ENCODE data around the gene ABCG5.

Gene ABCG5

DNA sequence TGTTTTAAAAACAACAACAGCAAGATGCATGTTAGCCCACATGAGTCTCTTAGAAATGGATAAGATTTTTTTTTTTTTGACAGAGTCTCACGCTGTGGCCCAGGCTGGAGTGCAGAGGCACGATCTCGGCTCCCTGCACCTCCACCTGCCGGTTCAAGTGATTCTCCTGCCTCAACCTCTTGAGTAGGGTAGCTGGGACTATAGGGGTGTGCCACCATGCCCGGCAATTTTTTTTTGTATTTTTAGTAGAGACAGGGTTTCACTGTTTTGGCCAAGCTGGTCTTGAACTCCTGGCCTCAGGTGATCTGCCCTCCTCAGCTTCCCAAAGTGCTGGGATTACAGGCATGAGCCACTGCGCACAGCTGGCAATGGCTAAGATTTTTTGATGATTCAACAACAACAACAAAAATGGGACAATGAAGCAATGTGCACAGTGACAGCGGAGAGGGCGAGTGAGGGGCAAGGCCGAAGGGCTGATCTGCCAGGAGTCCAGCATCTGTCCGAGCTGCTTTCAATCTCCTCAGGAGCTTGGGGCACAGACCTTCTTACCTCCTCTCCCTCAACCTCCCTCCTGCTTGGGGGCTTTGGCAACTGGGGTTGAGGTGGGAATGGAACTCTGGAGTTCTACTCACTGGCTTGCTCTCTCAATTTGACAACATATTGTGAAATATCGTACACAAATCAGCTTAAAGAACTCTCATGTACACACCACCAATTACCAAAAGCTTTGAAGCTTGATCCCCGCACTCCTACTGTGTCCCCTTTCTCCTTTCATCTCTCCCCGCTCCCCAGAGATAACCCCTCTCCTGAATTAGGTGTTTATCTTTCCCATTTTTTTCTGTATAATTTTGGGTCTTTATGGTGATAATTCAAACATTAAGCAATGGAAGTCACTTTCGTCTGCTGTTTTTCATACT lies 3.6 kb upstream of the ABCG5 start:
- no peak for DNase-seq (ENCODE audit: low read depth in 2 of 2)

DNA sequence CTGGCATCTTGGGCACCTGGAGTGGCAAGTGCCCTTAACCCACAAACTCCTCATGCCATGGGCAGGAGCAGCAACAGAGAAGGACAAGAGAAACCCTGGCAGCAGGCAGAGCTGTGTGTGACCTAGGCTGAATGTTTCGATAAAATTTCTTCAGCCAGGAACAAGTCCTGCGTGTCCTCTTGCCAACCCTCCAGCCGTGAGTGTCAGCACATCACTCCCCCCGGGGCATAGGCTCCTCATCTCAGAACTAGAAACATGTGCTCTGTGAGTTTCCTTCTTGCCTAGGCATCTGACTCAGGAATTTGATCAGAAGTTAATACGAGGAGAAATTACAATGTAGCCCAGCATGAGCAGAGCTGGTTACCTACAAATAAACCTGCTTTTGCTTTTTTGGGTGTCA lies 2.3 kb upstream of the ABCG5 start:
- DNase-seq (ENCODE audit: low read depth in 2 of 2) = no peak

GRCh38 chr2:43839776-43840564 lies 1.3 kb upstream of the ABCG5 start:
- no peak for DNase-seq (ENCODE audit: low read depth in 2 of 2)

DNA sequence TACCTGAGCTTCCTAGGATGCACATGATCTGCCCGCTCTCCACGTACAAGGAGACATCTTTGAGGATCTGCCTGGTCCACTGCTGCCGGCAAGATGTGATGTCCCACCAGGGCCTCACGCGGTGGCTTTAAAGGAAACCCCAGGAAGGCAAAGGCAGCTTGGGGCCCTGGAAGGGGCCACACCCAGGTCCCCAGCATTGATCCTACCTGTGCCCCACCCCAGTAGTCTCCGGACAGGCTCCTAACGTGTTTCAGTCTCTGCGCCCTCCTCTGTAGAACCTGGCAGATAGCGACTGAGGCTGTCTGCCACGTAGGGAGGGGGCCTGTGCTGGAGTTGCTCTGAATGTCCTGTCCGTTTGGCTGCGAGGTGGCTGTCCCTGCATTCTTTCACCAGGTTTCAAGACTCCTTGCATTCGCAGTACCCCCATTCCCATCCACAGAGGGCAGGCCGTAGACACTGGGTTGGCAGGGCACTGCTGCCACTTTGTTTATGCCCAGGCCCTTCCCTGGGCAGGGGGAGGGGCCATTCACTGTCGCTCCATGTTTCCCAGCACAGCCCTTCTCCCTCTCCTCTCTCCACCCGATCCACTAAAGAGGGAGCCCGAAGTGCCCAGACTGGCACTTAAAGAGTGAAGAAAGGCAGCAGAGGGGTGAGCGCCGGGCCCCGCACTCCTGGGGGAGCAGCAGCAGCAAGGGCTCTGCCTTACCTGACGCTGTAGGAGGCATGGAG lies 644 bp downstream of the ABCG5 start:
- DNase-seq (ENCODE audit: low read depth in 2 of 2) = no peak

DNA sequence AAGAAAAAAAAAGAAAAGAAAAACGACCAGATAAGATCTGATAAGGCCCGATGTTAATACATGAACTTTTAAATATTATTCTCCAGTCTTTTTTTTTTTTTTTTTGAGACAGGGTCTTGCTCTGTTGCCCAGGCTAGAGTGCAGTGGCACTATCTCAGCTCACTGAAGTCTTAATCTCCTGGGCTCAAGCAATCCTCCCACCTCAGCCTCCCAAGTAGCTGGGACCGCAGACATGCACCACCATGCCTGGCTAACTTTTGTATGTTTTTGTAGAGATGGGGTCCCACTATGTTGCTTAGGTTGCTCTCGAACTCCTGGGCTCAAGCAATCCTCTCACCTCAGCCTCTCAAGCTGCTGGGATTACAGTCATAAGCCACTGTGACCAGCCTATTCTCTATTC lies 1.6 kb downstream of the ABCG5 start:
- DNase-seq (ENCODE audit: low read depth in 2 of 2) = no peak

- no peak for DNase-seq (ENCODE audit: low read depth in 2 of 2)
Measured at GRCh38 chr2:43832457-43832856, 6.2 kb downstream of the ABCG5 start.

GRCh38 chr2:43831543-43832294 lies 6.9 kb downstream of the ABCG5 start:
- DNase-seq (ENCODE audit: low read depth in 2 of 2) = no peak

DNA sequence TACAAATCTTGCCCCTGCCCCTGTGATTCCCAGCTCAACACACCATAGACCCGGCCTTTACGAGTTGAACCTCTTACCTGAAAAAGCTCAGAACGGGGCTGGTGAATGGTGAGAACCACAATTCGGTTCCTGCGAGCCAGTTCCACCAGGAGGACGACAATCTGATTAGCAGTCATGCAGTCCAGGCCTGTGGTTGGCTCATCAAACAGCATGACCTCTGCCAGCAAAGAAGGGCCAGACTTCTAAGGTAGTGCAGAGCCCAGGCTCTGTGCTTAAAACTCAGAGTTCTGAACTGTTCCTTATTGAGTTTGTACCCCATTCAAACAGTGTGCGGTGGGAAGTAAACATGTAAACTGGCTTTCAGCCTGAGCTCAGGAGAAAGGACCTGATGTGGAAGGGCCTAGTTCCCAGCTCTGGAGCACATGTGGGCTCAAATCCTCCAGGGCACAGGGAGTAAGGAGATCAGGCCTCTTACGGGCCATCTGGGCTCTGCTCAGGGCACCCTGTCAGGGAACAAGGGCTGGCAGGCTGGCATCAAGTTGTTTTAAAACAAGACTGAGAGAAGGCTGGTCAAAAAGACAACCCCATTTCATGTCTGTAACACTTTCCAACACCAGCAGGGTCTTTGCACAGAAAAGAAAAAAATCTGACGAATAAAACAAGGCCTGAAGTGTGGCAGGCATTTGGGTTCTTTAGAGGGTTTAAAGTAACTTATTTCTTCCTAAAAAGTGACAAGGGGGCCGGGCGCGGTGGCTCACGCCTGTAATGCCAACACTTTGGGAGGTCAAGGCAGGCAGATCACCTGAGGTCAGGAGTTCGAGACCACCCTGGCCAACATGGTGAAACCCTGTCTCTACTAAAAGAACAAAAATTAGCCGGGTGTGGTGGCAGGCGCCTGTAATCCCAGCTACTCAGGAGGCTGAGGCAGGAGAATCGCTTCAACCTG lies 12.1 kb downstream of the ABCG5 start:
- DNase-seq (ENCODE audit: low read depth in 2 of 2) = no peak

GRCh38 chr2:43825841-43826240 lies 12.8 kb downstream of the ABCG5 start:
- no peak for DNase-seq (ENCODE audit: low read depth in 2 of 2)

GRCh38 chr2:43824951-43825493 lies 13.6 kb downstream of the ABCG5 start:
- DNase-seq (ENCODE audit: low read depth in 2 of 2) = no peak

GRCh38 chr2:43824512-43824911 lies 14.1 kb downstream of the ABCG5 start:
- DNase-seq (ENCODE audit: low read depth in 2 of 2) = no peak

DNA sequence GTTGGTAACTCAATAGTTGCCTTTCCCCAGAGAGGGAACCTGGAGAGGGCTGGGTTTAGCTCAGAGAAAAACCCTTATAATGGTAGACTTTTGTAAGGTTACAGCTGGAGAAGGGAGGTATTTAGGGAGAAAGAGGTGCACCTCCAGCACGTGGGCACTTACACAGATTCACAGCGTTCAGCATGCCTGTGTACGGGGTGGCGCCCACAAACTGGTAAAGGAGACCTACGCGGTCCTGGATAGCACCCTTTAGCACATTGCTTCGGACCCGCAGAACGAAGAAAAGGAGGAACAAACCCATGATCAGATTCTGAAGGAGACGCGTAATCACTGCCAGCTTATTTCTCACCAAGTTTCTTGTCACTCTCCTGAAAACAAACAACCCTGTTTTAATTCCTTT lies 14.9 kb downstream of the ABCG5 start:
- no peak for DNase-seq (ENCODE audit: low read depth in 2 of 2)

GRCh38 chr2:43822839-43823238 lies 15.8 kb downstream of the ABCG5 start:
- no peak for DNase-seq (ENCODE audit: low read depth in 2 of 2)

DNA sequence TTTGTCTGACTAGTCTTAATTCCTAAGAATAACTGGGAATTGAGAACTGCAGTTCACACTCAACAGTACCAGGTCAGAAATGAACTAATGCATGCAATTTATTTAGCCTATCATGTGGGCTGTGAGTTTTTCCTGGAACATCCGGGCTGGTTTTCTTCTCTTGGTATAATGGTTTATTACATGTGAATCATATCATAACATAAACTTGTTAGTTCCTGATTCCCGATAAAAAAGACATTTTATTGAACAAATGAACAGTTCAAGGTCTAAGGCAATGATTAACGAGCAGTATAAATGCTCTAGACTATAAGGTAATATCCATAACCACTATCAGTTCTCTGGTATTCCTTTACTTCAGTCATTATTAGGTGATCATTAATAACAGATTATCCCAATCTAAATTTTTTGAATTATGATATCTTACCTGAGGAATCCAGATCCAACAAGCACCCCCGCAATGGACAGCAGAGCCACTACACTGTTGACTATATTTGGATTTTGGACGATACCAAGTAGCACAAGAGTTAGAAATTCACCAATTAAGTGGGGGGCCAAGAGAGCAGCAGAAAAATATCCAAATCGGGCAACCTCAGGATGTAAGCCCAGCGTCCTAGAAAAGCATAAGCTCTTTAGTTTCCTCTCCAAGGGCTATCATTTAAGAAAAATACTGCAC lies 19.0 kb downstream of the ABCG5 start:
- no peak for DNase-seq (ENCODE audit: low read depth in 2 of 2)

DNA sequence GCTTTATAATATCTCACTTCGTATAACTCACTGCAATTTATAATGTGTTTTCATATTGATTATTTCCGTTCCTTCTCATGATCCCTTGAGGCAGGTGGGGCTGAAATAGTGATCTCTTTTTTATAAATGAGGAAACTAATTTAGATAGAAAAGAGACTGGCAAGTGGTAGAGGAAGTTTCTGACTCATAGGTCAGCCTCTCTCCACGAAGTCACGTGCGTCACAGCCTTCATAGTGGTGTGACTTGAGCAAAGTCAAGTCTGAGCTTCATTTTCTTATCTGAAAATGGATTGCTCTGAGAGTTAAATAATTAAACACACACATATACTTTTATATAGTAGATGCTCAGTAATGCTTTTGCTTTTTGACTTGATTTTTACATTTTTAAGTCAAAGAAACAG lies 19.9 kb downstream of the ABCG5 start:
- no peak for DNase-seq (ENCODE audit: low read depth in 2 of 2)

- DNase-seq (ENCODE audit: low read depth in 2 of 2) = no peak
Measured at GRCh38 chr2:43814711-43815110, 23.9 kb downstream of the ABCG5 start.

- DNase-seq (ENCODE audit: low read depth in 2 of 2) = no peak
Measured at GRCh38 chr2:43812947-43813346, 25.7 kb downstream of the ABCG5 start.

- DNase-seq (ENCODE audit: low read depth in 2 of 2) = no peak
Measured at GRCh38 chr2:43812006-43812405, 26.6 kb downstream of the ABCG5 start.

DNA sequence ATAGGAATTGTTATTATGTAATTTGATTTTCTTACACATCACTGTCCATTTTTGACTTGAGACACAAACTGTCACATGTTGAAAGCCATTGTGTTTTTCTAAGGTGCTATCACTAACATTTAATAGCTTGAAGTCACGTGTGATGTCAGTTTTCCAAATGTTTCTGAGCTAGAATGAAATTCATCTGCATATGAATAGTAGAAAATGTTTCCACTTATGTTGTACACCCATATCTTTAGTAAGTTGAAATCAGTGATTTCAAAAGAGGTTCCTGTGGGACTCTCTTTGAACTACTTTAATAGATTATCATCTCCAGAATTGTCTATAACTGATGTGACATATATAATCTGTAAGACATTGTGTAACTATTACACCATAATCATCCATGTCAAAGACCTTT lies 27.8 kb downstream of the ABCG5 start:
- no peak for DNase-seq (ENCODE audit: low read depth in 2 of 2)

DNA sequence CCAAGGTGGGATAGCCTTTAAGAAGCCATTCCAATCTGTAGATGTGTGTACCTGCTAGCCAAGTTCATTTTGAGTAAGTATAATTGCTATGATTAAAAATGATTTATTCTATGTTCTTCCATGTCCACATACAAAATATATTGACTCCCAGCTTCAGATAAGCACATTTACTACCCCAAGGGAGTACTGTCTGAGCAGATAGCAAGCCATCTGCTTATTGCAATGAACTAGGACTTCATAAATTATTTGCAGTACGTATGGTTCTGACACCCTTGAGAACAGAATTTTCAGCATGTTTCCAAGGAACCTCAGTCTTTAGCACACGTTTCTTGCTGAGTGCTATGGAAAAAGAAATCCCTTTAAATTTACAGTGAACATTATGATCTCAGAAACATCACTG lies 28.2 kb downstream of the ABCG5 start:
- DNase-seq (ENCODE audit: low read depth in 2 of 2) = no peak
